Stomach smooth muscle (tissue), 2 donors: ENCODE results near the gene ZNRF2.

Experiments
- H3K27ac ChIP-seq: one replicate; pipeline ENCODE4 v1.7.0; 2013; ENCODE audit warnings: mild to moderate bottlenecking, low read length, inconsistent platforms
- H3K27me3 ChIP-seq, 2 donors: one replicate each; pipeline ENCODE4 v1.7.0; 2013; ENCODE audit warnings: low read length in 2 of 2; ENCODE audit not compliant: insufficient read depth in 2 of 2, control insufficient read depth in 1 of 2
- H3K36me3 ChIP-seq, 2 donors: one replicate each; pipeline ENCODE4 v1.7.0; 2013; ENCODE audit warnings: low read length in 2 of 2; ENCODE audit not compliant: control insufficient read depth in 2 of 2, insufficient read depth in 2 of 2
- H3K4me1 ChIP-seq: one replicate; pipeline ENCODE4 v1.7.0; 2013; ENCODE audit warnings: low read length; ENCODE audit not compliant: control insufficient read depth, insufficient read depth
- H3K4me3 ChIP-seq, 2 donors: one replicate each; pipeline ENCODE4 v1.7.0; 2013; ENCODE audit warnings: low read length in 2 of 2
- H3K9ac ChIP-seq, 2 donors: one replicate each; pipeline ENCODE4 v1.7.0; 2013; ENCODE audit warnings: low read length in 2 of 2, mild to moderate bottlenecking in 1 of 2
- H3K9me3 ChIP-seq, 2 donors: one replicate each; pipeline ENCODE4 v1.7.0; 2013; ENCODE audit warnings: low read length in 2 of 2; ENCODE audit not compliant: control insufficient read depth in 2 of 2
- donor health status: healthy.
- donor health status: Pancreatic carcinoma.

The ZNRF2 gene

GRCh38 chr7:30322271-30323005 is 38.0 kb downstream of the ZNRF2 start:
- H3K4me3 ChIP-seq = peak overlapping the region in 1 of 2 donors; percentile 47
- no peaks in the 10 kb centered on the region for H3K27me3 ChIP-seq

GRCh38 chr7:30323006-30323355 is 38.6 kb downstream of the ZNRF2 start:
- Histone ChIP-seq H3K9ac (peak overlapping the region in 1 of 2 donors; percentile 48), H3K36me3 (no peaks in the 10 kb centered on the region), H3K4me3 (peak overlapping the region in 1 of 2 donors; percentile 47), H3K27me3 (no peaks in the 10 kb centered on the region), H3K9me3 (no peaks in the 10 kb centered on the region), H3K4me1 (peaks cover 12% of the 10 kb centered on the region), H3K27ac (peak overlapping the region; percentile 18)

More at GRCh38 chr7:30322271-30323005, 38.0 kb downstream of the ZNRF2 start:
- peak overlapping the region; percentile 47 for H3K27ac ChIP-seq
- H3K9me3 ChIP-seq = no peaks in the 10 kb centered on the region
- H3K9ac ChIP-seq = peak overlapping the region in 1 of 2 donors; percentile 48
- no peaks in the 10 kb centered on the region for H3K36me3 ChIP-seq
- peaks cover 12% of the 10 kb centered on the region for H3K4me1 ChIP-seq

- no peak overlapping the region for H3K4me3 ChIP-seq
- no peaks in the 10 kb centered on the region for H3K9me3 ChIP-seq
- H3K36me3 ChIP-seq = no peaks in the 10 kb centered on the region
- no peak overlapping the region for H3K9ac ChIP-seq
- H3K27me3 ChIP-seq = no peaks in the 10 kb centered on the region
- peaks cover 7% of the 10 kb centered on the region for H3K4me1 ChIP-seq
- no peak overlapping the region for H3K27ac ChIP-seq
These were observed 43.4 kb downstream of the ZNRF2 start for GRCh38 chr7:30327813-30328212.

GRCh38 chr7:30328381-30328780 is 44.0 kb downstream of the ZNRF2 start:
- no peak overlapping the region for H3K9ac ChIP-seq
- H3K36me3 ChIP-seq = no peaks in the 10 kb centered on the region
- no peak overlapping the region for H3K27ac ChIP-seq
- H3K27me3 ChIP-seq = no peaks in the 10 kb centered on the region
- peaks cover 3% of the 10 kb centered on the region for H3K4me1 ChIP-seq
- no peak overlapping the region for H3K4me3 ChIP-seq
- no peaks in the 10 kb centered on the region for H3K9me3 ChIP-seq

- no peaks in the 10 kb centered on the region for H3K36me3 ChIP-seq
- H3K4me3 ChIP-seq = no peak overlapping the region
- no peaks in the 10 kb centered on the region for H3K27me3 ChIP-seq
- H3K4me1 ChIP-seq = peaks cover 3% of the 10 kb centered on the region
- H3K9me3 ChIP-seq = no peaks in the 10 kb centered on the region
- H3K27ac ChIP-seq = no peak overlapping the region
- no peak overlapping the region for H3K9ac ChIP-seq
These were observed 45.3 kb downstream of the ZNRF2 start for GRCh38 chr7:30329716-30330115.

GRCh38 chr7:30330134-30331111 is 46.0 kb downstream of the ZNRF2 start:
- H3K9ac ChIP-seq = no peak overlapping the region
- H3K27me3 ChIP-seq = no peaks in the 10 kb centered on the region
- no peaks in the 10 kb centered on the region for H3K36me3 ChIP-seq
- H3K4me3 ChIP-seq = no peak overlapping the region
- peaks cover 3% of the 10 kb centered on the region for H3K4me1 ChIP-seq
- no peak overlapping the region for H3K27ac ChIP-seq
- H3K9me3 ChIP-seq = no peaks in the 10 kb centered on the region

- H3K9ac ChIP-seq = no peak overlapping the region
- H3K36me3 ChIP-seq = no peaks in the 10 kb centered on the region
- no peak overlapping the region for H3K27ac ChIP-seq
- peaks cover 3% of the 10 kb centered on the region for H3K4me1 ChIP-seq
- H3K4me3 ChIP-seq = no peak overlapping the region
- H3K27me3 ChIP-seq = no peaks in the 10 kb centered on the region
- H3K9me3 ChIP-seq = no peaks in the 10 kb centered on the region
These were observed 46.9 kb downstream of the ZNRF2 start for GRCh38 chr7:30331338-30331737.

GRCh38 chr7:30332549-30332948 is 48.2 kb downstream of the ZNRF2 start:
- Histone ChIP-seq H3K27ac (no peak overlapping the region), H3K4me3 (no peak overlapping the region), H3K36me3 (no peaks in the 10 kb centered on the region), H3K9me3 (no peaks in the 10 kb centered on the region), H3K4me1 (peaks cover 3% of the 10 kb centered on the region), H3K9ac (no peak overlapping the region), H3K27me3 (no peaks in the 10 kb centered on the region)

- Histone ChIP-seq H3K4me1 (no peaks in the 10 kb centered on the region), H3K9me3 (no peaks in the 10 kb centered on the region), H3K27me3 (no peaks in the 10 kb centered on the region), H3K4me3 (no peak overlapping the region), H3K36me3 (no peaks in the 10 kb centered on the region), H3K9ac (no peak overlapping the region), H3K27ac (no peak overlapping the region)
These were observed 51.5 kb downstream of the ZNRF2 start for GRCh38 chr7:30335763-30336487.

- H3K9me3 ChIP-seq = no peaks in the 10 kb centered on the region
- no peak overlapping the region for H3K27ac ChIP-seq
- H3K36me3 ChIP-seq = no peaks in the 10 kb centered on the region
- no peaks in the 10 kb centered on the region for H3K27me3 ChIP-seq
- no peaks in the 10 kb centered on the region for H3K4me1 ChIP-seq
- no peak overlapping the region for H3K4me3 ChIP-seq
- no peak overlapping the region for H3K9ac ChIP-seq
These were observed 60.1 kb downstream of the ZNRF2 start for GRCh38 chr7:30344513-30344912.
